TTC549 (cell line): ENCODE results near the gene EXD3.
"Not testable (repeated sequence)": the region's sequence is repeated elsewhere in the genome, so short reads cannot be mapped to it uniquely, and the experiment has no call there.

Experiments used
- FAIRE-seq: peaks from 2 replicates; lab custom pipeline; 2012; peaks lifted over from hg19 to GRCh38; lab: Jason Lieb, UNC

EXD3 gene

DNA sequence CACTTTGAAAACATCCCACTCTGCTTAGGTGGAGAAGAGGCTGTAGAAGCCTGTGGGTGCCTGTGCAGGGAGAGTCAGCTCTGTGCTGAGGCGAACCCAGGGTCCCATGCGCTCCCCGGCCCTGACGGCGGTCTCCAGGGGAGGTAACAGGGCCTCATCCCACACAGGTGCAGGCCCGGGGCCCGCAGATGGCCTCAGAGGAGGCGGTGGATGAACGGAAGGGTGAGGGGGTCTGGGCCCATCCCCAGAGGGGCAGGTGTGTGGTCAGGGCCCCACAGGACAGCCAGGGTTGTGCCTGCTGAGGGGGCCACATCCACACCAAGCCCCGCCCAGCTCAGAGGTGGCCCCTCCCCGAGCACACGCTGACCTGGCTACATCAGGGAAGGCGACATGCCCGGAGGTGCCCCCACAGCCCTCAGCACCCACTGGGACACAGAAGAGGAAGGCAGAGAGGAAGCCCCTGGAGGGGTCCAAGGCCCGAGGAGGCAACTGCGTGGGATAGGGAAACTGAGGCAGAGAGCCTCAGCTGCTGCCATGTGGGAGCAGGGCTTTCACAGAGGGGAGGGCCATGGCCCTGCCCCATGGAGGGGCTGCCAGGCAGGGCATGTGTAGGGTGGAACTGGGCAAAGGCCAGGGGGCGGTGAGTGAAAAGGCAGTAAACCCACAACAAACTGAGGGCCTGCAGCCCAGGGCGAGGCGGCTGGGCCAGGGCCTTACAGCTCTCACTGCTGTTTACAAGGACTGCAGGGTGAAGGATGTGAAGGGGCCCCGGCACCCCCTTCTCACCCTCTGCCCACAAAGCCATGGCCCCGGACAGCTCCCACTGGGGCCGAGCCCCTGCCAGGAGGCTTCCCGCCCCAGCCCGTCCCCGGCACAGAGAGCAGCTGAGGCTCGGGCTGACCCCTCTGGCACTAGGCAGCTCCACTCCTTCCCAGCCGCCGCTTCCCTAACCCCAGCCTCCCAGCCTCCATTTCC is 29.5 kb downstream of the EXD3 start:
- no peak for FAIRE-seq

GRCh38 chr9:137392232-137393007 is 30.5 kb downstream of the EXD3 start:
- FAIRE-seq: no peak

GRCh38 chr9:137391411-137391754 is 31.6 kb downstream of the EXD3 start:
- no peak for FAIRE-seq

DNA sequence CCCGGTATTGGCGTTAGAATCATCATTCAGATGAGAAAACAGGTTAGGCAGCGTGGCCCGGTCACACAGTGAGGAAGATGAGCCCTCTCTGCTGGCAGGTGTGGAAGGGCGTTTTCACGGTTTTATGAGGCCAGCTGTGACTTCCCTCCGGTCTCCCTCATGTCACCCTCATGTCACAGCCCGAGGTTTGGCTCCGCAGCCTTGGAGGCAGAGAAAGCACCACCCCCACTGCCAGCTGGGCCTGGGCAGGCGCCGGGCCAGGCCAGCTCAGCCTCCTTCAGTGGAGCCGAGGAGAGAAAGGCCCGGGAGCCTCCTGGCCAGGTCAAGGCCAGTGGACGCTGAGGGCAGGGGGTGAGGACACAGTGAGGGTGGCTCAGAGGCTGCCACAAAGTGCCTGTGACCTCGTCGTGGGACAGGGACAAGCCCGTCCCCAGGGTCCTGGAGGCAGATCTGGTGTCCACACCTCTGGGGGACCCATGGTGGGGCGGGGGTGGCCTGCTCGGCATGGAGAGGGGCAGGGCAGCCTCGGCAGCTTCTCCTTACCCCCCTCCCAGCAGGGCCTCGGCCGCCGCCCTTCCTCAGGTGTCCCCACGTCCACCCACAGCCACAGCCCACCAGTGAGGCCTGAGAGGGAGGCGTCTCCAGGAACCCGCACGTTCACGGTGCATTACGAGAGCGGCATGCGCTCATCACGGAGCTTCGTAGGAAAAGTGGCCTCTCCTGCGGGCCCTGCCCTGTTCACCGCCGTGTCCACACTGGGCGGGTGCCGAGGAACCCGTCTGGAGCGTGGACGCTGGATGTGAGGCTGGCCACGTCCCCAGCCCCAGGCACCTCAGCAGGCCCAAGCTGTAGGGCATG is 32.2 kb downstream of the EXD3 start:
- FAIRE-seq: no peak

DNA sequence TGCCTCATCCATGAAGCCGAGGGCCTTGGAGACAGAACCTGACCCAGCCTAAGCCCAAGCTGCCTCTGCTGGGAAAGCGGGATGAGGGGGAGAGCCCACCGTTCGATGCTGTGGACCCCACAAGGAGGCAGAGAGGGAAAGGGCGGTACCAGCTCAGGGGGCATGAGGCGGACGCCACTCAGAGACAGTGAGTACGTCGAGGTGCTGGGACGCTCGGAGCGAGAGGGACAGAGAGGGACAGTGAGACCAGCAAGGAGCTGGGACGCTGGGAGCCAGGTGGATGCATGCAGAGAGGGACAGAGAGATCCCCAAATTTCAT is 33.6 kb downstream of the EXD3 start:
- FAIRE-seq: no peak

GRCh38 chr9:137388589-137389427 is 34.2 kb downstream of the EXD3 start:
- FAIRE-seq: no peak

DNA sequence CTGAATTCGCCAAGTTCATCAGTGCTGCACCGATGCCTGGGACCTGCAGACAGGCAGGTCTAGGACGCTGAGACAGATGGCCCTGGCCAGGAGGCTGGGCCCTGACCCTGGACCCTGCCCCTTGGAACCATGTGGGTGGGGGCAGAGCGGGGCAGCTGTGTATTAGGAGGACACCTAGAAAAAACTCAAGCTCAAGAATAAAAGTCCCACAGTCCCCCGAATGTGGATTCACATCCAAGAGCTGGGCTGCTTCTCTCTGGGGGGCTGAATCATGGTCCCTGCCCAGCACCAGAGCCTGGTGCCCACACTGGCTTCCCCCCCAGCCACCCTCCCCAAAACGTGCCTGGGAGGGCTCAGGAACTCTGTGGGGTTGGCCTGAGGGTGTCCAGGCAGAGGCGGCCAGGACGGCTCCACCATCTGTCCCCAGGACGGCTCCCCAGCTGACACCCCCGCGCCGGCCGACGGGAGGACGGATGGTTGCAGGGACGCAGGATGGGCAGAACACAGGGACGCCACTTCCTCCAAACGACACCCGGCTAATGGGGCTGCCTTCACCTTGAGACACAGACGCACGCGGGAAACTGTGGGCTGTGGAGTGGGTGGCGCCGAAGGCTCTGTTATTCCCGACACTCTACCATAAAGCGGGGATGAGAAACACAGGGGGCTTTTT is 34.9 kb downstream of the EXD3 start:
- FAIRE-seq: no peak

DNA sequence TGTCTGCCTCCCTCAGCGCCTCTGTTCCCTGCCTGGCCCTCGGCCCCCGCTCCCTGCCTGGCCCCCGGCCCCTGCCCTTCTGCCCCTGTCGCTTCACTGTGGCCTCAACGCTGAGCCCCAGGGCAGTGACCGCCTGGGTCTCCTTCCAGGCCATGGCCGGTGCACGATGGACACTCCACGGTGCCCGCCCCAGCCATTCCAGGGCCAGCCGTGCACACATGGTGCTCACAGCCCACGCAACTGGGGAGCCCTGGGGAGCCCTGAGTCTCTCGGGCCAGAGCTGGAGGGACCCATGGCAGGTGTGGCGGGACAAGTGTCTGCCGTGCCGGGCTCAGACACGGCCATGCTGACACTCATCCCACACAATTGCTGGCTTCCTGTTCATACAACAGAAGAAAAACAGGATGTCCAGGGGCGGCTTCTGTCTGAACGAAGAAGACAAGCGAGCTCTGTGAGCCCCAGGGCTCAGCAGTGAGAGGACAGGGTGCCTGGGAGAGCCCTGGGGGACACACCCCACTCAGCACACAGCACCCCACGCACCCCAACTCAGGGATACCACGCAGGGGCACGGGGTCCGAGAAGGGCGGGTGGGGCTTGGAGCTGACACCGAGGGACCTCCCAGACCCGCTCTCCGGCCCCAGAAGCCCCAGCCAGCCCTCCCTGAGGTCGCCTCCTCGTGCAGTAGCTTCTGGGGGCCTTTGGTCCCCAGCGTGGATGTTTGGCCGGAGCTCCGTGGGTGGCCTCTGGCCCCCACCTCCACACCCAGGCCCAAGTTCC is 35.7 kb downstream of the EXD3 start:
- no peak for FAIRE-seq

- not testable (repeated sequence) for FAIRE-seq
Observed at GRCh38 chr9:137386507-137387113, 36.4 kb downstream of the EXD3 start.

DNA sequence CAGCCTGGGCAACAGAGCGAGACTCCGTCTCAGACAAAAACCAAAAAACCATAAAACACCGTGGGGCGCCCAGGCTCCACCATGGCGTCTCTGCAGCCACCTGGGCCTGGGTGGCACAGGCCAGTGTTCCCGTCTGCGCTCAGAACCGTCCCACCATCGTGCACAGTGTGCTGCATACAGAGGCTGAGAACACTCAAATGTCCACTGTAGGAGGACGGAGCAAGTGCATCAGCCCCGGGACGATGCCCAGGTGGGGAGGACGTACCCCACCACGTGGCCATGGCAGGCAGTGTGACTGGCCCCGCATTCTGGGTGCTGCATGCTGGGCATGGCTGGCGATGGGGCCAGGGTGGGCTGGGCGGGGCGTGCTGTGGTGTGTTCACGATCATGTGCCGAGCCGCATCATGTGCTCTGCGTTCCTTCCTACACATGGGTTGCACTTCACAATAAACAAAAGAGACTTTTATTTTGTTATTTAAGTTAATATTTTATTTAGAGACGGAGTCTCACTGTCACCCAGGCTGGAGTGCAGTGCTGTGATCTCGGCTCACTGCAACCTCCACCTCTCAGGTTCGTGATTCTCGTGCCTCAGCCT is 37.8 kb downstream of the EXD3 start:
- no peak for FAIRE-seq

DNA sequence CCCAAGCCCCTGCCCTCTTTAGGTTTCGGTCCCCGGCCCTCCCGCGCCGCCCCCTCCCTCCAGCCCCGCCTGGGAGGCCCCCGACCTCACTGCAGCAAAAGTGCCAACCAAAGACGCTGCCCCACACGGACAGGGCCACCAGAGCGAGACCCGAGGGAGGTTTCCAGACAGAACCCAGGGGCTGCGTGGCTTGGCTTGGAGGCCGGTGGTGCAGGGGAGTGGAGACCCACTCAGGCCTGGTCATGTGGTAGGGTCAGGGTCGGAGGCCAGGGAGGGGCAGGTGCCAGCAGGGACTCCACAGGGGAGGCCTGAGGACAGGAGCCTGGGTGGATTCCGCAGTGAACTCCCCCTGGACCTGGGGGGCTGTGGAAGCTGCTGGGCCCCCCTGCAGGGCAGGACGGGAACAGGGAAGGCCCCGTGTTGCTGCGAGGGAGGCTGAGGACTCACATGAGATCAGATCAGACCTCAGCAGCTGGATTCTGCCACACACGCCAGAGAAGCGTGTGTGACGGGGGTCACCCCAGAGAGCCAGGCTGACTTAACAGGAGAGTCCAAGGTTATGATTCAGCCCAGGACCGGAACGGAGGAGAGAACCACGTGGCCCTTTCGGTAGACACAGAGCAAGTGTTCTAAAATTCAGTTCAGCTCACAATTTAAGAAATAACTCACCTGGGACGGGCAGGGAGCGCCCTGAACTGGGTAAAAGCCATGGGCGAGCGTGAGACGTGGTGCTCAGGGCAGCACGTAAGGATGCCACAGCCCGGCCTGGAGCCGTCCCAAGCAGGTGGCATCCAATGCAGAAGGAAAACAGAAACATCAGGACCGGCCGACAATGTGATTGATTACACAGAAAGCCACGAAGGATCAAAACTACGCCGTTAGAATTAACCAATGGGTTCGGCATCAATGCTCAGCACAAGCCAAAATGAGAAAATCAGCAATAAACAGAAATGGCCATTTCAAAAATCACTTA is 38.9 kb downstream of the EXD3 start:
- no peak for FAIRE-seq

- FAIRE-seq: no peak
Observed at GRCh38 chr9:137383081-137383783, 39.7 kb downstream of the EXD3 start.

DNA sequence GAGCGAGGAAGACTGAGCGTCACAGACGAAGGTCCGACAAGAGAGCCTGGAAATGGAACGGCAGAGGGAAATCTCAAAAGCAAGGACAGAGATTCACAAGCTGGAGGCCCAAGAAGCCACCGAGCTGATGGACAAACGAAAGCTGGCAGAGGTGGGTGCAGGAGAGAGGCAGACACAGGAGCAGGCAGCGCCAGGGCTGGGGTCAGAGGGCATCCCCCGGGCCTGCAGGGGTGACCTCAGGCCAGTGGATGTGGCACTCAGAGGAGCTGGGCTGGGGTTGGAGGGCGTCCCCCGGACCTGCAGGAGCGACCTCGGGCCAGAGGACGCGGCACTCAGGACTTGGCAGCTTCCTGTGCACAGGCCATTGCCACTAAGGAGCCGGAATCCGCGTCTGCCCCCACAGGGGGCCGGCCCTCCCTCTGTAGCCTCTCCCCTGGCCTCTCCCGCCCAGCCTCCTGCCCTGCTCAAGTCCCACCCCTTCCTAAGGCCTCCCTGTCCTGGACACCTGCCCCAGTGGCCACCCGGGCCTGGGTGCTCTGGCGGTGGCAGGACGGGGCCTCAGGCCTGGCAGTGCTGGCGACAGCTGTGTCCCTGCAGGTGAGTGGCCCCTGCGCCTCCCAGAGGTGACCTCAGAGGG is 40.4 kb downstream of the EXD3 start:
- FAIRE-seq: no peak

GRCh38 chr9:137381501-137382443 is 41.2 kb downstream of the EXD3 start:
- no peak for FAIRE-seq

DNA sequence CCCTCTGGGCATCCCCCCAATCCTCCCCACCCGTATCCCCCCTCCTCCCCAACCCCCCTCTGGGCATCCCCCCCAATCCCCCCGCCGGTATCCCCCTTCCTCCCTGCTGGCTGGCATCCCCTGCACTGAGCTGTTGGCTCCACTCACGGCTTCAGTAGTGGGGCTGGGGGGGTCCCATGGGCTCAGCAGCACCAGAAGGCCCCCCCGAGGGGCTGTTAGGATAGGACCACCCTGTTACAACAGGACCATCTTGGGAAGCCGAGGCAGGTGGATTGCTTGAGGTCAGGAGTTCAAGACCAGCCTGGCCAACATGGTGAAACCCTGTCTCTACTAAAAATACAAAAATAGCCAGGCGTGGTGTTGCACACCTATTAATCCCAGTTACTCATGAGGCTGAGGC is 42.4 kb downstream of the EXD3 start:
- no peak for FAIRE-seq

DNA sequence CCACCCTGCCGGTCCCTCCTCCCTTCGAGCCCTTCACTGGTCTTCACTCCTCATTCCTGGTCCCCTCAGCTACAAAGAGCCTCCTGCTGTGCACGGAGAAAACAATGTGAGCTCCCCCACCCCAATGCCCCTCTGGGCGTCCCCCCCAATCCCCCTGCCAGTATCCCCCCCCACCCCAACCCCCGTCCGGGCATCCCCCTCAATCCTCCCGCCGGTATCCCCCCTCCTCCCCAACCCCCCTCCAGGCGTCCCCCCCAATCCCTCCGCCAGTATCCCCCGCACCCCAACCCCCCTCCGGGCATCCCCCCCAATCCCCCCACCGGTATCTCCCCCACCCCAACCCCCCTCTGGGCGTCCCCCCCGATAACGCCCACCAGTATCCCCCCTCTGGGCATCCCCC is 42.8 kb downstream of the EXD3 start:
- FAIRE-seq: no peak
